Ishikawa (cell line): ENCODE measurements around the gene ZBTB46.

Experiments
- CEBPB ChIP-seq: IDR thresholded peaks from 2 replicates; pipeline ENCODE4 v1.6.1; 2012
- CREB1 ChIP-seq: IDR thresholded peaks from 2 replicates; pipeline ENCODE4 v1.6.1; 2012; ENCODE audit warnings: low read depth
- EGR1 ChIP-seq: IDR thresholded peaks from 2 replicates; pipeline ENCODE4 v1.6.1; 2012
- EP300 ChIP-seq: IDR thresholded peaks from 2 replicates; pipeline ENCODE4 v1.6.1; 2012; ENCODE audit warnings: borderline replicate concordance
- FOXM1 ChIP-seq: IDR thresholded peaks from 2 replicates; pipeline ENCODE4 v1.6.1; 2012; ENCODE audit warnings: low read depth, borderline replicate concordance
- MAX ChIP-seq: IDR thresholded peaks from 2 replicates; pipeline ENCODE4 v1.6.1; 2012
- NFIC ChIP-seq: IDR thresholded peaks from 2 replicates; pipeline ENCODE4 v1.6.1; 2012
- RAD21 ChIP-seq: IDR thresholded peaks from 2 replicates; pipeline ENCODE4 v1.6.1; 2012; ENCODE audit warnings: low read depth
- TAF1 ChIP-seq: IDR thresholded peaks from 2 replicates; pipeline ENCODE4 v1.6.1; 2012; ENCODE audit warnings: low read depth, mild to moderate bottlenecking
- TCF12 ChIP-seq: IDR thresholded peaks from 2 replicates; pipeline ENCODE4 v1.6.1; 2012; ENCODE audit warnings: low read depth
- TEAD4 ChIP-seq: IDR thresholded peaks from 2 replicates; pipeline ENCODE4 v1.6.1; 2012
- YY1 ChIP-seq: IDR thresholded peaks from 2 replicates; pipeline ENCODE4 v1.6.1; 2012; ENCODE audit warnings: low read depth
- ZBTB7A ChIP-seq: IDR thresholded peaks from 2 replicates; pipeline ENCODE4 v1.6.1; 2012; ENCODE audit warnings: low read depth

- TF ChIP-seq RAD21 (no peak), MAX (no peak), CEBPB (no peak), CREB1 (no peak), EP300 (no peak), EGR1 (no peak), FOXM1 (no peak), NFIC (no peak), TEAD4 (no peak), TAF1 (no peak), ZBTB7A (no peak), TCF12 (no peak), YY1 (no peak)
Measured at GRCh38 chr20:63749597-63750508, 81.2 kb downstream of the ZBTB46 start.
